MM.1S (cell line): Measurements from ENCODE around the gene CRYBA4.

ENCODE experiments used
- DNase-seq: peaks from one replicate; pipeline ENCODE4 v3.0.0-alpha.2; 2015
- H2AFZ ChIP-seq: fragments of 300-600 bp; sonication (generic); 2 replicates; pipeline ENCODE4 v1.6.0; 2016; ENCODE audit warnings: antibody characterized with exemption, low read length
- H3F3A ChIP-seq: fragments of 300-600 bp; sonication (generic); 2 replicates; pipeline ENCODE4 v1.6.1; 2016; ENCODE audit warnings: mild to moderate bottlenecking, antibody characterized with exemption, low read length, moderate library complexity, mixed read lengths; ENCODE audit not compliant: insufficient read depth
- H3K27ac ChIP-seq: fragments of 300-600 bp; sonication (generic); 2 replicates; pipeline ENCODE4 v1.5.1; 2016; ENCODE audit warnings: mild to moderate bottlenecking, low read length
- H3K27me3 ChIP-seq: fragments of 300-600 bp; sonication (generic); replicated peaks from 2 replicates; pipeline ENCODE4 v1.6.0; 2016; ENCODE audit warnings: low read length; ENCODE audit not compliant: insufficient read depth
- H3K36me3 ChIP-seq: fragments of 300-600 bp; sonication (generic); replicated peaks from 2 replicates; pipeline ENCODE4 v1.6.1; 2016; ENCODE audit warnings: mild to moderate bottlenecking, low read length, mixed read lengths; ENCODE audit not compliant: insufficient read depth
- H3K4me1 ChIP-seq: fragments of 300-600 bp; sonication (generic); 2 replicates; pipeline ENCODE4 v1.6.1; 2016; ENCODE audit warnings: low read length, mixed read lengths
- H3K4me2 ChIP-seq: fragments of 300-600 bp; sonication (generic); 2 replicates; pipeline ENCODE4 v1.6.0; 2016; ENCODE audit warnings: low read depth, low read length
- H3K4me3 ChIP-seq: fragments of 300-600 bp; sonication (generic); 2 replicates; pipeline ENCODE4 v1.5.1; 2016; ENCODE audit warnings: low read length, mixed read lengths
- H3K79me2 ChIP-seq: fragments of 300-600 bp; sonication (generic); 2 replicates; pipeline ENCODE4 v1.6.1; 2016; ENCODE audit warnings: mixed run types, low read length, mixed read lengths
- H3K9ac ChIP-seq: fragments of 300-600 bp; sonication (generic); 2 replicates; pipeline ENCODE4 v1.6.1; 2016; ENCODE audit warnings: low read length, mixed read lengths
- H3K9me2 ChIP-seq: fragments of 300-600 bp; sonication (generic); replicated peaks from 2 replicates; pipeline ENCODE4 v1.6.1; 2016; ENCODE audit warnings: mild to moderate bottlenecking, low read length, mixed read lengths; ENCODE audit not compliant: insufficient read depth
- H3K9me3 ChIP-seq: fragments of 300-600 bp; sonication (generic); replicated peaks from 2 replicates; pipeline ENCODE4 v1.6.1; 2016; ENCODE audit warnings: mild to moderate bottlenecking, low read length, mixed read lengths; ENCODE audit not compliant: insufficient read depth
- H4K20me1 ChIP-seq: fragments of 300-600 bp; sonication (generic); 2 replicates; pipeline ENCODE4 v1.6.1; 2016; ENCODE audit warnings: mild to moderate bottlenecking, low read length, moderate library complexity, mixed read lengths; ENCODE audit not compliant: insufficient read depth
- CTCF ChIP-seq: fragments of 300-600 bp; sonication (generic); IDR thresholded peaks from 2 replicates; pipeline ENCODE4 v1.5.1; 2016; ENCODE audit warnings: antibody characterized with exemption, low read length, mixed read lengths
- EZH2 ChIP-seq: fragments of 300-600 bp; sonication (generic); optimal IDR thresholded peaks from 2 replicates; pipeline ENCODE3; 2017; ENCODE audit warnings: low read depth, mild to moderate bottlenecking, antibody characterized with exemption, low read length, mixed read lengths
- EZH2phosphoT487 ChIP-seq: fragments of 300-600 bp; sonication (generic); IDR thresholded peaks from 2 replicates; pipeline ENCODE4 v1.6.1; 2018; ENCODE audit warnings: antibody characterized with exemption, low read length

The CRYBA4 gene

DNA sequence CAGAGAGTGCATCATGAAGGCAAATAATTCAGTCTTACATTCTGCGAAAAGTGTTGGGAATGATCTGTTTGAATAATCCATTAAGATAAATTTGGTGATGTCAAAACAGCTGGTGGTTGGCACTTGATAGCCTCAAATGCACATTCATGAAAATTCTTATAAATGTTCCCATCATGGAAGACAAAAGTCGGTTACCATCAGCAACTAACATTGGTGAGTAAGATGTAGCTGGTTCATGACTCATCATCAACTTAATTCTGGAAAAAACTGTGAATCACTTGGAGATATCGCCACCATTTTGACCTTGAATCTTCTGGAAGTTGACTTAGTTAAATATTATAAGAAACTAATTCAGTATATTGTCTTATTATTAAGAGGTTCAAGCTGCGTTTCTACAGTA, 15.2 kb upstream of the CRYBA4 start:
- Histone ChIP-seq H3K4me2 (no peak overlapping the region), H2AFZ (no peak overlapping the region), H3K27me3 (no peaks in the 10 kb centered on the region), H3K9me3 (no peaks in the 10 kb centered on the region), H3K9ac (no peak overlapping the region), H3K27ac (no peak overlapping the region), H3F3A (peaks cover 14% of the 10 kb centered on the region), H3K36me3 (no peaks in the 10 kb centered on the region), H3K4me1 (peaks cover 23% of the 10 kb centered on the region), H4K20me1 (no peaks in the 10 kb centered on the region), H3K79me2 (no peaks in the 10 kb centered on the region), H3K4me3 (no peak overlapping the region), H3K9me2 (no peaks in the 10 kb centered on the region)
- no peak for TF ChIP-seq CTCF
- no peak for TF ChIP-seq EZH2phosphoT487
- no peak for TF ChIP-seq EZH2
- no peak for DNase-seq

- no peaks in the 10 kb centered on the region for H3K9me2 ChIP-seq
- H3K4me1 ChIP-seq: peaks cover 38% of the 10 kb centered on the region
- no peak overlapping the region for H3K4me2 ChIP-seq
- no peaks in the 10 kb centered on the region for H4K20me1 ChIP-seq
- TF ChIP-seq CTCF (no peak), EZH2 (no peak)
- no peaks in the 10 kb centered on the region for H3K9me3 ChIP-seq
- no peak overlapping the region for H3K9ac ChIP-seq
- H3K27me3 ChIP-seq: no peaks in the 10 kb centered on the region
- no peak overlapping the region for H3K4me3 ChIP-seq
- H3K27ac ChIP-seq: no peak overlapping the region
- peaks cover 17% of the 10 kb centered on the region for H3F3A ChIP-seq
- no peak overlapping the region for H2AFZ ChIP-seq
- no peaks in the 10 kb centered on the region for H3K36me3 ChIP-seq
- no peak for DNase-seq
- H3K79me2 ChIP-seq: 0 out of 2 replicates have a peak, but pooled peaks cover 12% of the 10 kb centered on the region
Observed at GRCh38 chr22:26608129-26608528, 13.6 kb upstream of the CRYBA4 start.

DNA sequence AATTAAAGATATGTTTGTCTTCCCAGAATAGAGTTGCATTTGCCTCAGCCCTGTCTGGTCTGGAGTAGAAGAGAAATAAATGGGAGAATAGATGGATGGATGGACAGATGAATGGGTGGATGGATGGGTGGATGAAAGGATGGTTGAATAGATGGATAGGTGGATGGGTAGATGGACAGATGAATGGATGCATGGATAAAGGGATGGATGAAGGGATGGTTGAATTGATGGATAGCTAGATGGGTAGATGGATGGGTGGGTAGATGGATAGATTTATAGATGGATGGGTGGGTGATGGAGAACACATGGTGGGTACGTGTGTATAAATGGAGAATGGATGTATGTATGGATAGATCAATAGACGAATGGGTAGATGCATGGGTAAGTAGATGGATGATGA, 12.5 kb upstream of the CRYBA4 start:
- peak overlapping the region; percentile 73 for H3K4me2 ChIP-seq

More for the DNA sequence above, 12.5 kb upstream of the CRYBA4 start:
- Histone ChIP-seq H3K9me3 (no peaks in the 10 kb centered on the region), H3K79me2 (0 out of 2 replicates have a peak, but pooled peaks cover 12% of the 10 kb centered on the region), H3K4me1 (peaks cover 40% of the 10 kb centered on the region), H4K20me1 (no peaks in the 10 kb centered on the region), H3K27me3 (no peaks in the 10 kb centered on the region), H3K9ac (no peak overlapping the region), H2AFZ (no peak overlapping the region), H3K36me3 (no peaks in the 10 kb centered on the region), H3K4me3 (no peak overlapping the region), H3K9me2 (no peaks in the 10 kb centered on the region), H3K27ac (peak overlapping the region; percentile 96; the same call in 1 of the 2 replicates), H3F3A (peaks cover 17% of the 10 kb centered on the region)
- no peak for DNase-seq
- no peak for TF ChIP-seq EZH2
- TF ChIP-seq EZH2phosphoT487: no peak
- no peak for TF ChIP-seq CTCF
